ENCODE data around the gene ERCC2. TPM values are rescaled to one million over a fixed set of nuclear protein-coding genes. Genes with fewer than 3 reads are reported as not detected.

Gene ERCC2
- total and polyA plus RNA-seq, 2 experiments from 2014 or later = 19.2 to 69.1 TPM

GRCh38 chr19:45324349-45324907 is 45.9 kb downstream of the ERCC2 start:
- DNase-seq (ENCODE audit: low read depth in 1 of 2, low spot score in 1 of 2) = no peak
- peaks cover 35% of the 10 kb centered on the region for H3K4me1 ChIP-seq (ENCODE audit: low read depth)
- H3K36me3 ChIP-seq = no peaks in the 10 kb centered on the region
- TF ChIP-seq CTCF (IDR thresholded peaks at IDR 0.05; ENCODE audit: low read depth, low read length) = no peak
- no peaks in the 10 kb centered on the region for H3K27me3 ChIP-seq
- peak overlapping the region; percentile 30 for H3K4me3 ChIP-seq
- H3K9me3 ChIP-seq (ENCODE audit: low read depth) = no peaks in the 10 kb centered on the region
- H3K27ac ChIP-seq = peak overlapping the region; percentile 99

GRCh38 chr19:45323671-45324081 is 46.7 kb downstream of the ERCC2 start:
- no peak for TF ChIP-seq CTCF (IDR thresholded peaks at IDR 0.05; ENCODE audit: low read depth, low read length)
- DNase-seq (ENCODE audit: low read depth in 1 of 2, low spot score in 1 of 2) = peak in 1 of 2 donors; percentile 92
- Histone ChIP-seq H3K4me1 (ENCODE audit: low read depth) (peaks cover 35% of the 10 kb centered on the region), H3K27ac (peak overlapping the region; percentile 99), H3K36me3 (peaks cover 5% of the 10 kb centered on the region), H3K4me3 (peak overlapping the region; percentile 30), H3K27me3 (no peaks in the 10 kb centered on the region), H3K9me3 (ENCODE audit: low read depth) (no peaks in the 10 kb centered on the region)

GRCh38 chr19:45322744-45323281 is 47.6 kb downstream of the ERCC2 start, which contains the start of gene CKM:
Gene CKM (minus strand): TSS chr19:45322875. CDS start chr19:45319713, 3,162 bp downstream.
- Histone ChIP-seq H3K4me1 (ENCODE audit: low read depth) (peaks cover 35% of the 10 kb centered on the region), H3K27me3 (no peaks in the 10 kb centered on the region), H3K27ac (peak within 1 kb of the TSS; percentile 99), H3K9me3 (ENCODE audit: low read depth) (no peaks in the 10 kb centered on the region), H3K36me3 (peaks cover 5% of the 10 kb centered on the region), H3K4me3 (peak within 1 kb of the TSS; percentile 30)
- peak in 1 of 2 donors; percentile 65 for DNase-seq (ENCODE audit: low read depth in 1 of 2, low spot score in 1 of 2)
- no peak for TF ChIP-seq CTCF (IDR thresholded peaks at IDR 0.05; ENCODE audit: low read depth, low read length)

DNA sequence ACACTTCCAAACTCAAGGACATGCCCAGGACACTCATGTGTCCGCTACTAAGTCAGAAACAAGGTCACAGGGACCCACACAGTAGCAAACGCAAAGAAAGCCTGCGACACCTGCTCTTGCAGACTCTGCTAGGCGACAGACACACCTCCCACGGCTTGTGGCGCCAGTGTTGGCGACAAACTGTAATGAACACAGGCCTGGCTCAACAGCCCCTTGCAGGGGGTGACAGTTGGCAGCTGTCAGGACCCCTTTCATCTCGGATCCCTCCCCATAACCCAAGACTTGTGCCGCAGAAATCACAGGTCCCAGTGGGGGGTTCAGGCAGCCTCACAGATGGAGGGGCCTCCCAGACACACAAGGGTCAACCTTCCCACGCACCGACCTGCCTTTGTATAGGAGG is 48.1 kb downstream of the ERCC2 start:
- H3K4me3 ChIP-seq = peak overlapping the region; percentile 21

DNA sequence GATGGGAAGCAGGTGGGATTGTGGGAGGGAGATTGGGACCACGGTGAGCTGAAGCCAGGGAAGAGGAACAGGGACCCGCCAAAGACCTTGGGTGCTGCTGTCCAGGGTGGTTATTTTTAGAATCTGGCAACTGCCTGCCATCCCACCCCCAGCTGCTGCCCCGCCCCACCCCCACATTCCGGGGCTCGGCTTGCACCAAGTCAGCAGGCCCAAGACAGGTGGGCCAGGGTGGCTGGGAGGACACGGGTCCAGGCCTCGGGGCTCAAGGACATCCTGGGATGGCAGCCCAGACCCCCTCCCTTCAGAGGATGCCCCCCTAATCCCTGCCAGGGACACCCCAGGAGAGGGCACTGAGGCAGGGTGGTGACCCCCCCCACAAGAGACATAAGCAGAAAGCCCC is 48.5 kb downstream of the ERCC2 start:
- H3K4me1 ChIP-seq (ENCODE audit: low read depth) = peaks cover 35% of the 10 kb centered on the region
- H3K27me3 ChIP-seq = no peaks in the 10 kb centered on the region
- H3K36me3 ChIP-seq = peaks cover 5% of the 10 kb centered on the region
- peak in 1 of 2 donors; percentile 59 for DNase-seq (ENCODE audit: low read depth in 1 of 2, low spot score in 1 of 2)
- TF ChIP-seq CTCF (IDR thresholded peaks at IDR 0.05; ENCODE audit: low read depth, low read length) = no peak
- peak overlapping the region; percentile 21 for H3K4me3 ChIP-seq
- H3K9me3 ChIP-seq (ENCODE audit: low read depth) = no peaks in the 10 kb centered on the region
- peak overlapping the region; percentile 99 for H3K27ac ChIP-seq

More for the DNA sequence above, 48.1 kb downstream of the ERCC2 start:
- H3K4me1 ChIP-seq (ENCODE audit: low read depth) = peaks cover 35% of the 10 kb centered on the region
- TF ChIP-seq CTCF (IDR thresholded peaks at IDR 0.05; ENCODE audit: low read depth, low read length) = no peak
- H3K27ac ChIP-seq = peak overlapping the region; percentile 99
- H3K27me3 ChIP-seq = no peaks in the 10 kb centered on the region
- no peaks in the 10 kb centered on the region for H3K9me3 ChIP-seq (ENCODE audit: low read depth)
- DNase-seq (ENCODE audit: low read depth in 1 of 2, low spot score in 1 of 2) = peak in 1 of 2 donors; percentile 63
- peaks cover 5% of the 10 kb centered on the region for H3K36me3 ChIP-seq

Measured in cardiac muscle cell (in vitro differentiated cells and primary cell).